Central memory CD8-positive, alpha-beta T cell (primary cell): ENCODE data around the gene MTHFR.
A peak's percentile ranks its signal among the peaks of the same experiment; 100 is the strongest.

Experiments
- ATAC-seq: fragments of 150-1000 bp; cut with Tn5 transposase; replicated peaks from 2 replicates; pipeline ENCODE4 v1.10.0; 2022; ENCODE audit warnings: mild to moderate bottlenecking, moderate FRiP score, moderate number of reproducible peaks; ENCODE audit not compliant: poor library complexity, severe bottlenecking; ENCODE audit errors: extremely low read depth
- DNase-seq, 2 donors: peaks; one replicate each; pipeline ENCODE4 v3.0.0; 2021; ENCODE audit warnings: low spot score in 2 of 2
- H3K27ac Mint-ChIP-seq: one replicate; pipeline ENCODE4 v1.8.0; 2022; ENCODE audit warnings: low read depth, mild to moderate bottlenecking, moderate library complexity, mixed read lengths
- H3K27me3 Mint-ChIP-seq: one replicate; pipeline ENCODE4 v1.8.0; 2022; ENCODE audit warnings: mixed read lengths
- H3K36me3 Mint-ChIP-seq: one replicate; pipeline ENCODE4 v1.8.0; 2022; ENCODE audit warnings: mild to moderate bottlenecking, moderate library complexity, mixed read lengths; ENCODE audit not compliant: insufficient read depth
- H3K4me1 Mint-ChIP-seq: one replicate; pipeline ENCODE4 v1.8.0; 2022; ENCODE audit warnings: mixed read lengths
- H3K4me3 Mint-ChIP-seq: one replicate; pipeline ENCODE4 v1.8.0; 2022; ENCODE audit warnings: mild to moderate bottlenecking, moderate library complexity, mixed read lengths
- H3K9me3 Mint-ChIP-seq: one replicate; pipeline ENCODE4 v1.8.0; 2022; ENCODE audit warnings: mixed read lengths

MTHFR gene

GRCh38 chr1:11735854-11736745, 69.7 kb downstream of the MTHFR start, which contains the start of gene AGTRAP:
Gene AGTRAP, plus strand, starts transcription at chr1:11736136. Its CDS starts 73 bp downstream, at chr1:11736209.
- Mint-ChIP-seq H3K27me3 (no peaks in the 10 kb centered on the region), H3K27ac (peak within 1 kb of the TSS; percentile 92), H3K36me3 (peaks cover 10% of the 10 kb centered on the region), H3K4me1 (peaks cover 66% of the 10 kb centered on the region), H3K4me3 (peak within 1 kb of the TSS; percentile 99), H3K9me3 (no peaks in the 10 kb centered on the region)
- ATAC-seq (peak; percentile 80), DNase-seq (peak; percentile 66 to 69)
